GM23248 (cell line): ENCODE results near the gene TSPAN7. TPM values are rescaled to one million over a fixed set of nuclear protein-coding genes. Genes with fewer than 3 reads are reported as not detected.

Experiments used
- DNase-seq: peaks from one replicate; pipeline ENCODE4 v3.0.0-alpha.2; 2015
- H2AFZ ChIP-seq: fragments of 200-600 bp; sonication (generic); 2 replicates; pipeline ENCODE4 v1.6.1; 2016; ENCODE audit warnings: antibody characterized with exemption
- H3F3A ChIP-seq: fragments of 200-600 bp; sonication (generic); 2 replicates; pipeline ENCODE4 v1.6.1; 2016; ENCODE audit warnings: mild to moderate bottlenecking, antibody characterized with exemption, mixed run types; ENCODE audit not compliant: insufficient read depth
- H3K27ac ChIP-seq: fragments of 200-600 bp; sonication (generic); 2 replicates; pipeline ENCODE4 v1.5.1; 2016; ENCODE audit warnings: mild to moderate bottlenecking
- H3K27me3 ChIP-seq: fragments of 200-600 bp; sonication (generic); replicated peaks from 2 replicates; pipeline ENCODE4 v1.6.1; 2016; ENCODE audit warnings: mild to moderate bottlenecking; ENCODE audit not compliant: insufficient read depth
- H3K36me3 ChIP-seq: fragments of 200-600 bp; sonication (generic); 2 replicates; pipeline ENCODE4 v1.6.1; 2016; ENCODE audit warnings: low read depth, mild to moderate bottlenecking
- H3K4me1 ChIP-seq: fragments of 200-600 bp; sonication (generic); 2 replicates; pipeline ENCODE4 v1.6.1; 2016; ENCODE audit warnings: mild to moderate bottlenecking; ENCODE audit not compliant: insufficient read depth
- H3K4me2 ChIP-seq: fragments of 200-600 bp; sonication (generic); one replicate; pipeline ENCODE4 v1.6.1; 2016; ENCODE audit warnings: mild to moderate bottlenecking; ENCODE audit not compliant: unreplicated experiment
- H3K4me3 ChIP-seq: fragments of 200-600 bp; sonication (generic); 2 replicates; pipeline ENCODE4 v1.5.1; 2016; ENCODE audit warnings: mild to moderate bottlenecking
- H3K79me2 ChIP-seq: fragments of 200-600 bp; sonication (generic); 2 replicates; pipeline ENCODE4 v1.6.1; 2016; ENCODE audit warnings: mild to moderate bottlenecking; ENCODE audit not compliant: insufficient read depth
- H3K9ac ChIP-seq: fragments of 200-600 bp; sonication (generic); 2 replicates; pipeline ENCODE4 v1.6.1; 2016; ENCODE audit warnings: mild to moderate bottlenecking
- H3K9me2 ChIP-seq: fragments of 200-600 bp; sonication (generic); 2 replicates; pipeline ENCODE4 v1.6.1; 2016; ENCODE audit warnings: mixed run types, mild to moderate bottlenecking, moderate library complexity; ENCODE audit not compliant: insufficient read depth
- H3K9me3 ChIP-seq: fragments of 200-600 bp; sonication (generic); one replicate; pipeline ENCODE4 v1.6.1; 2017; ENCODE audit warnings: low read depth
- H4K20me1 ChIP-seq: fragments of 200-600 bp; sonication (generic); 2 replicates; pipeline ENCODE4 v1.6.0; 2016; ENCODE audit not compliant: insufficient read depth
- EZH2 ChIP-seq: fragments of 200-600 bp; sonication (generic); IDR thresholded peaks from 2 replicates; pipeline ENCODE4 v1.6.1; 2018; ENCODE audit warnings: antibody characterized with exemption, mild to moderate bottlenecking; ENCODE audit not compliant: insufficient read depth, poor library complexity, severe bottlenecking
- EZH2phosphoT487 ChIP-seq: fragments of 200-600 bp; sonication (generic); IDR thresholded peaks from 2 replicates; pipeline ENCODE4 v1.6.1; 2018; ENCODE audit warnings: antibody characterized with exemption, moderate library complexity, mild to moderate bottlenecking, low read depth; ENCODE audit not compliant: insufficient read depth
- WGBS, 2 experiments: methylation state at CpG; one replicate each; pipeline ENCODE4 v1.1.6; 2015 to 2017; ENCODE audit warnings: low lambda C conversion rate in 2 of 2, low coverage in 1 of 2; ENCODE audit errors: missing lambda C conversion rate in 2 of 2; 5-methylcytosine and 5-hydroxymethylcytosine counted together
- in situ Hi-C: fragments of 300-500 bp; cut with MboI; formaldehyde crosslinking; loops from 2 replicates; pipeline ENCODE4 v1.15.0; 2020
- polyA plus RNA-seq: library from polyadenylated mRNA; unstranded; fragments of >200 nt; fragmentation: Nextera tagmentation; extraction: Ambion mirVana; gene quantifications from 2 replicates; pipeline ENCODE4 v1.2.1, GENCODE V29; 2016
- total RNA-seq: library from RNA; depleted of rRNA; stranded (reverse); fragments of >200 nt; shearing (Covaris generic); gene quantifications from 2 replicates; pipeline ENCODE4 v1.2.3, GENCODE V29; 2014

The TSPAN7 gene
- total and polyA plus RNA-seq, 2 experiments from 2014 or later = not detected

GRCh38 chrX:38656350-38656915 lies 95.1 kb downstream of the TSPAN7 start:
- in situ Hi-C loops = no loop called here
- 60 to 62% methylated on average over 4 of the region's 4 CpGs for WGBS, 2 experiments
- no peak for DNase-seq
- H3K4me3 ChIP-seq = no peak overlapping the region
- H3K9me3 ChIP-seq = no peaks in the 10 kb centered on the region
- H3F3A ChIP-seq = no peaks in the 10 kb centered on the region
- no peaks in the 10 kb centered on the region for H3K4me1 ChIP-seq
- H4K20me1 ChIP-seq = no peaks in the 10 kb centered on the region
- TF ChIP-seq EZH2 (no peak), EZH2phosphoT487 (no peak)
- no peak overlapping the region for H3K9ac ChIP-seq
- H3K27me3 ChIP-seq = no peaks in the 10 kb centered on the region
- H3K79me2 ChIP-seq = no peaks in the 10 kb centered on the region
- H3K4me2 ChIP-seq = no peak overlapping the region
- no peak overlapping the region for H2AFZ ChIP-seq
- no peaks in the 10 kb centered on the region for H3K36me3 ChIP-seq
- no peak overlapping the region for H3K27ac ChIP-seq
- no peaks in the 10 kb centered on the region for H3K9me2 ChIP-seq

- no peak overlapping the region for H3K4me2 ChIP-seq
- no peak for TF ChIP-seq EZH2
- no peak for TF ChIP-seq EZH2phosphoT487
- in situ Hi-C loops = no loop called here
- no peak overlapping the region for H3K9ac ChIP-seq
- H3K36me3 ChIP-seq = no peaks in the 10 kb centered on the region
- DNase-seq = no peak
- no peak overlapping the region for H3K27ac ChIP-seq
- H3K4me1 ChIP-seq = no peaks in the 10 kb centered on the region
- no peaks in the 10 kb centered on the region for H3F3A ChIP-seq
- H3K9me3 ChIP-seq = no peaks in the 10 kb centered on the region
- H3K79me2 ChIP-seq = no peaks in the 10 kb centered on the region
- H4K20me1 ChIP-seq = no peaks in the 10 kb centered on the region
- H2AFZ ChIP-seq = no peak overlapping the region
- H3K9me2 ChIP-seq = no peaks in the 10 kb centered on the region
- H3K27me3 ChIP-seq = no peaks in the 10 kb centered on the region
- H3K4me3 ChIP-seq = no peak overlapping the region
Measured at GRCh38 chrX:38657562-38657961, 96.2 kb downstream of the TSPAN7 start.

GRCh38 chrX:38660395-38661102 lies 99.2 kb downstream of the TSPAN7 start:
- H3K27me3 ChIP-seq = no peaks in the 10 kb centered on the region
- no peaks in the 10 kb centered on the region for H3K4me1 ChIP-seq
- in situ Hi-C loops = no loop called here

GRCh38 chrX:38661103-38661441 lies 99.7 kb downstream of the TSPAN7 start:
- H2AFZ ChIP-seq = no peak overlapping the region
- no peaks in the 10 kb centered on the region for H3K4me1 ChIP-seq
- H4K20me1 ChIP-seq = no peaks in the 10 kb centered on the region
- no peak overlapping the region for H3K9ac ChIP-seq
- H3K27me3 ChIP-seq = no peaks in the 10 kb centered on the region
- no peaks in the 10 kb centered on the region for H3F3A ChIP-seq
- no peaks in the 10 kb centered on the region for H3K9me2 ChIP-seq
- H3K79me2 ChIP-seq = no peaks in the 10 kb centered on the region
- no peak overlapping the region for H3K4me2 ChIP-seq
- in situ Hi-C loops = no loop called here
- no peaks in the 10 kb centered on the region for H3K9me3 ChIP-seq
- TF ChIP-seq EZH2 (no peak), EZH2phosphoT487 (no peak)
- no peak for DNase-seq
- WGBS, 2 experiments = 45 to 60% methylated on average over 1 of the region's 1 CpG
- H3K4me3 ChIP-seq = no peak overlapping the region
- no peak overlapping the region for H3K27ac ChIP-seq
- H3K36me3 ChIP-seq = no peaks in the 10 kb centered on the region

More at GRCh38 chrX:38660395-38661102, 99.2 kb downstream of the TSPAN7 start:
- no peak overlapping the region for H3K4me2 ChIP-seq
- no peak overlapping the region for H3K4me3 ChIP-seq
- WGBS, 2 experiments = 40 to 50% methylated on average over 6 of the region's 6 CpGs
- H3K9ac ChIP-seq = no peak overlapping the region
- H3K27ac ChIP-seq = no peak overlapping the region
- H2AFZ ChIP-seq = no peak overlapping the region
- TF ChIP-seq EZH2phosphoT487 = no peak
- TF ChIP-seq EZH2 = no peak
- no peaks in the 10 kb centered on the region for H4K20me1 ChIP-seq
- H3K79me2 ChIP-seq = no peaks in the 10 kb centered on the region
- H3K36me3 ChIP-seq = no peaks in the 10 kb centered on the region
- no peaks in the 10 kb centered on the region for H3F3A ChIP-seq
- DNase-seq = no peak
- no peaks in the 10 kb centered on the region for H3K9me3 ChIP-seq
- H3K9me2 ChIP-seq = no peaks in the 10 kb centered on the region
